HG03354 (cell line): Measurements from ENCODE around the gene LEPROT.
"Not testable (repeated sequence)": the region's sequence is repeated elsewhere in the genome, so short reads cannot be mapped to it uniquely, and the experiment has no call there.

Source experiments
- ATAC-seq: cut with Tn5 transposase; IDR thresholded peaks from one replicate; pipeline ENCODE4 v1.9.1; 2021; ENCODE audit warnings: mild to moderate bottlenecking; ENCODE audit not compliant: unreplicated experiment, poor library complexity, severe bottlenecking

The LEPROT gene

GRCh38 chr1:65420590-65421350 lies at the start of gene LEPROT, which contains the start of gene LEPR:
Gene LEPROT (plus strand): TSS chr1:65420668. CDS start chr1:65420725, 57 bp downstream.
Gene LEPR (plus strand): TSS chr1:65420668. CDS start chr1:65565566, 144,898 bp downstream.
- peak; percentile 45 for ATAC-seq

GRCh38 chr1:65371544-65371943 lies 48.9 kb upstream of the LEPROT start:
- no peak for ATAC-seq

- no peak for ATAC-seq
These were observed 47.9 kb upstream of the LEPROT start for GRCh38 chr1:65372557-65372956.

- no peak for ATAC-seq
These were observed 42.8 kb upstream of the LEPROT start for GRCh38 chr1:65377496-65378246.

GRCh38 chr1:65378247-65378946 lies 42.1 kb upstream of the LEPROT start:
- ATAC-seq = no peak

DNA sequence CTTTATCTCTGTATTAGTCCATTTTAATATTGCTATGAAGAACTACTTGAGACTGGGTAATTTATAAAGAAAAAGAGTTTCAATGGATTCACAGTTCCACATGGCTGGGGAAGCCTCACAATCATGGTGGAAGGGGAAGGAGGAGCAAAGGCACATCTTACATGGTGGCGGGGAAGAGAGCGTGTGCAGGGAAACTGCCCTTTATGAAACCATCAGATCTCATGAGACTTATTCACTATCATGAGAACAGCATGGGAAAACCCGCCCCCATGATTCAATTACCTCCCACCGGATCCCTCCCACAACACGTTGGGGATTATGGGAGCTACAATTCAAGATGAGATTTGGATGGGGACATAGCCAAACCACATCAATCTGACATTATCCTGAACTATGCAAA lies 36.0 kb upstream of the LEPROT start:
- ATAC-seq = not testable (repeated sequence)

DNA sequence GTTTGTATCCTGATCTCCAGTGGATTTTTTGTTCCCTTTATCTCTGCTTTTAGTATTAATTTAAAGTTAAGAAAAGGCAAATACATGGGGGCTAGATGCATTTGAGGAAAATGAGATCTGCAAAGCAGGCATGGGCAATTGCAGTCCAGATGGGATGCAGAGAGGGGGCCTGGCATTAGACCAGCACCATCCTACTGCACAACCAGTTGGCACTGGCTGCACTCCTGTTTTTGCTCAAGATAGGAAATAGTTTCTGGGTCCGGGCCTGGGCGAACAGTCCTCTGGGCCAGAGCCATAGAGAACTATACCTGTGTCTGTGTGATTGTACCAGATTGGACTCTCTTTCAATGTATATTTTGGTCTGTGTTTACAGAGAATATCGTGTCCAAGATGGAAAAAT lies 34.0 kb upstream of the LEPROT start:
- ATAC-seq = no peak

DNA sequence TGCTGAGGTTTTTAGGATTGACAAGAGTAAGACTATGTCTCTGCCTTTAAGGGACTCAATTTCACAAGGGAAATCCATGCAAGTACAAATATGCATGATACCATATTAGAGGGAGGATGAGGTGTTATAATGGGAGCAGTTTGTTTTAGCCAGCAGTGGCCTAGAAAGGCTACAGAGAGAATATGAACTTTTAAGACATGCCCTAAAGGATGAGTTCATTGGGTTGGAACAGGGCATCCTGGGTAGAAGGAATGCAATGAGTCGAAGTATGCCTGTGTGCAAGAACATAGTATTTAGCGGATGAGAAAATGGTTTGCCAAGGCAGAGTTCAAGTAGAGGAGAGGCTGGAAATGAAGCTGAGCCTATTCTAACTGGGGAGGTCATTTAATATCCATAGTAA lies 32.6 kb upstream of the LEPROT start:
- no peak for ATAC-seq

GRCh38 chr1:65388908-65389695 lies 31.4 kb upstream of the LEPROT start:
- ATAC-seq = no peak

GRCh38 chr1:65392497-65392896 lies 28.0 kb upstream of the LEPROT start:
- no peak for ATAC-seq

- peak; percentile 97 for ATAC-seq
These were observed 27.1 kb upstream of the LEPROT start for GRCh38 chr1:65393347-65393746.

- no peak for ATAC-seq
These were observed 26.5 kb upstream of the LEPROT start for GRCh38 chr1:65393928-65394327.

GRCh38 chr1:65395887-65396612 lies 24.4 kb upstream of the LEPROT start:
- no peak for ATAC-seq

- no peak for ATAC-seq
These were observed 22.4 kb upstream of the LEPROT start for GRCh38 chr1:65398083-65398482.

GRCh38 chr1:65399003-65399402 lies 21.5 kb upstream of the LEPROT start:
- ATAC-seq = no peak

DNA sequence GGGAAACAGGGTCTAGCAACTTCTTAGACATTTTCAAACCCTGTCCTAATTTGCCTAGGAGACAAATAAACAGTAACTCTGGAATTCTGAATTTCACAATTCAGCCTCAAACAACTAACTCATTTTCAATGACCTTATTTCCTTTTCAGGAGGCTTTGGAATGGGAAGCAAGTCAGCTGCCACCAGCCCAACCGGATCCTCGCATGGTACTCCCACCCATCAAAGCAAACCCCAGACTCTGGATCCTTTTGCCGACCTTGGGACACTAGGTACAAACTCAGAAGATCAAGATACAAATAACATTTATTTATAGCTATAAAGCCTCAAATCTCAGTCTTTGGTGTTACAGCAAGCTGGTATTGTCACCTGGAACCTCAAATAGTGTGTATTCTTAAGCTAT lies 18.9 kb upstream of the LEPROT start:
- ATAC-seq = no peak

DNA sequence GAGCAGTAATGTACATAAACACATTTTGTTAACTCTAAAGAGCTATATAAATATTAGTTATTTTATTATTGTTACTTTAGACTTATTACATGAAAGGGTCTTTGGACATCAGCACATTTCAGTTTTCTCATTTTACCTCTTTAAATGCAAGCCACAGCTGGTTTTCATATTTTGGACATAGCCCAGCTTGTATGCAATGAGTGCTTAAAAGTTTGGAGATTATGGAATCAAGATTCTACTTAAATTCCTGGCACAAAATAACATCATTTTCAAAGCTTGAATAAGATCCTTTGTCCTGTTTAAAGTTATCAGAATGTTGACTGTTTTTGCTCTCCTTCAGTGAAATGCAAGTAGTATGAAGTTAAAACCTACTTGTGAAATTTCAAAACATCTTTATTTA lies 15.5 kb upstream of the LEPROT start:
- ATAC-seq = no peak

- no peak for ATAC-seq
These were observed 12.6 kb upstream of the LEPROT start for GRCh38 chr1:65407877-65408276.

DNA sequence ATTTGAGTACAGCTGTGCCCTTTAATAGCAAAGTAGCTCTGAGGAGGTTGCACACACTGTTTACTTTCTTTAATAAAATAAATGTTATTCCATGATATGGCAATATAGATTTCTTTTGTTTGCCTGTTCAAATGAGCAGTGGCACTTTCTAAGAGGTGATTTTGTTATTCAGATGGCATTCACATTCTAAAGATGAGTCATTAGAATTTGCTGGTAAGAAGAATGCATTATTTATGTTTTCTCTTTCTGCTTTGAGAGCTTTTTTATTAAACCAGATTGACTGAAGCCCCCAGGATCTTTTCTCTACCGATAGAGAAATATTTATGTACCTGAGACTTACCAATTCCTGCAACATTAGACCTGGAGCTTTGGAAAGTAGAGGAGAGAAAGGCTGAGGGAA lies 11.2 kb upstream of the LEPROT start:
- no peak for ATAC-seq
